Heart left ventricle (tissue), 13 donors: ENCODE measurements around the gene APOB.

Source experiments
- POLR2A ChIP-seq, 2 donors: fragments of 450-650 bp; IDR thresholded peaks; one replicate each; pipeline ENCODE4 v1.6.1; 2017; ENCODE audit warnings: antibody characterized with exemption in 2 of 2, mild to moderate bottlenecking in 2 of 2, moderate library complexity in 2 of 2
- TF ChIP-seq, protein P1 (sequence below), 12 donors: fragments of 200-600 bp; sonication (generic) in 4 of 12; IDR thresholded peaks; one replicate each; pipeline versions ENCODE4 v1.5.0 to v1.8.0; 2018 to 2022; ENCODE audit warnings: antibody characterized with exemption in 12 of 12, mild to moderate bottlenecking in 5 of 12
- donor health status: ischemic (EF 13 %, LVEDD 7.1; RV severe dilation, severe dysfunction).
- donor health status: DM: no; HTN: yes; CAD: no.
- donor health status: DM: no; HTN: no; CAD: no.
- donor health status: ischemic (EF 25% LVEDD 6.9; RV normal size, moderate dysfunction).
- donor health status: ischemic (EF 25% LVEDD 5.7; RV mildly dilated, moderate dysfunction).
- donor health status: ischemic (EF 35%, LVEDD 5.7; RV mildly dilated, moderate dysfunction).
- donor health status: nonischemic (EF 11% LVEDD 7.7; RV severe dilation, severe dysfunction).
- donor health status: DM: yes; HTN: yes; CAD: no.
- donor health status: PGD.
- donor health status: ischemic (EF 29% LVEDD 5.4; RV normal size, mild dysfunction).
- donor health status: nonischemic (EF 23%, LVEDD 6.1; RV moderate dilation, normal function).

DNA sequence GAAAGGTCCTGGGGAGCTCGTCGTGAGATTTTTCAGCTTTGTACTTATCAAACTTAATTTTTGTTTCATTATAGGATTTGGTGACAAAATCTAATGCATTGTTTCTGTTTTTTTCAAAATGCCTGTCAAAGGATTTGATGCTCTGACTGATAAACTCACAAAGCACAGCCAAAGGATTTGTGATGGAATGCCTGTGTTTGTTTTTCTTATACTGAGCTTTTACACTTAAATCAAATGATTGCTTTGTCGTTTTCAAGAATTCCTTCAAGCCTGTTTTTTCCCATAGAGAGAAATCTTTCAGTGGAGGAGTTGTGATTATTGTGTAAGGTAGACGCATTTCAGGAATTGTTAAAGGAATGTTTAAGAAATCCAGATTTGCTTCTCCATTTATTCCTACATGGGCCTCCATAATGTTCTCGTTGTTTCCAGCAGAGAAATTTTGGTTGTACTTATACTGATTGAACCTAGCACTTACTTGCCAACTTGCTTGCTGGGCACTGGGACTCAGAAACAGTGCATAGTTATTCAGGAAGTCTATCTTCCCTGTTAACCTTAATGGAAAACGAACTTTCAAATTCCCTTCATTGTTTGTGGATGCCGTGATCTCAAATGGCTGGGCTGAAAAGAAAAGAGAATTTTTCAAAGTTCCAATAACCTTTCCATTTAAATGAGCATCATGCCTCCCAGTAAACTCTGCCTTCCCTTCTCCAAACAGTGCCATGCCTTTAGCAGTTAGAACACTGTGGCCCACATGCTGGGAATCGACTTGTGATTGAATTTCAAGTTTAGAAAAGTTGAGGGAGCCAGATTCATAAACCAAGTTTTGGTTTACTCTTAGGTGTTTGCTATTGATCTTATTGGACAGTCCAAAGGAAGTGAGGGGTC, 36.5 kb downstream of the APOB start:
- TF ChIP-seq, protein P1, sequence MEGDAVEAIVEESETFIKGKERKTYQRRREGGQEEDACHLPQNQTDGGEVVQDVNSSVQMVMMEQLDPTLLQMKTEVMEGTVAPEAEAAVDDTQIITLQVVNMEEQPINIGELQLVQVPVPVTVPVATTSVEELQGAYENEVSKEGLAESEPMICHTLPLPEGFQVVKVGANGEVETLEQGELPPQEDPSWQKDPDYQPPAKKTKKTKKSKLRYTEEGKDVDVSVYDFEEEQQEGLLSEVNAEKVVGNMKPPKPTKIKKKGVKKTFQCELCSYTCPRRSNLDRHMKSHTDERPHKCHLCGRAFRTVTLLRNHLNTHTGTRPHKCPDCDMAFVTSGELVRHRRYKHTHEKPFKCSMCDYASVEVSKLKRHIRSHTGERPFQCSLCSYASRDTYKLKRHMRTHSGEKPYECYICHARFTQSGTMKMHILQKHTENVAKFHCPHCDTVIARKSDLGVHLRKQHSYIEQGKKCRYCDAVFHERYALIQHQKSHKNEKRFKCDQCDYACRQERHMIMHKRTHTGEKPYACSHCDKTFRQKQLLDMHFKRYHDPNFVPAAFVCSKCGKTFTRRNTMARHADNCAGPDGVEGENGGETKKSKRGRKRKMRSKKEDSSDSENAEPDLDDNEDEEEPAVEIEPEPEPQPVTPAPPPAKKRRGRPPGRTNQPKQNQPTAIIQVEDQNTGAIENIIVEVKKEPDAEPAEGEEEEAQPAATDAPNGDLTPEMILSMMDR (IDR thresholded peaks at IDR 0.05) = no peak
- no peak for TF ChIP-seq POLR2A (IDR thresholded peaks at IDR 0.05)
